Measurements from ENCODE around the gene SPTBN4.
"Not testable (repeated sequence)": the region's sequence is repeated elsewhere in the genome, so short reads cannot be mapped to it uniquely, and the experiment has no call there.

Gene SPTBN4

GRCh38 chr19:40507892-40508291 lies 41.1 kb downstream of the SPTBN4 start:
- no peak for DNase-seq (ENCODE audit: low spot score)

DNA sequence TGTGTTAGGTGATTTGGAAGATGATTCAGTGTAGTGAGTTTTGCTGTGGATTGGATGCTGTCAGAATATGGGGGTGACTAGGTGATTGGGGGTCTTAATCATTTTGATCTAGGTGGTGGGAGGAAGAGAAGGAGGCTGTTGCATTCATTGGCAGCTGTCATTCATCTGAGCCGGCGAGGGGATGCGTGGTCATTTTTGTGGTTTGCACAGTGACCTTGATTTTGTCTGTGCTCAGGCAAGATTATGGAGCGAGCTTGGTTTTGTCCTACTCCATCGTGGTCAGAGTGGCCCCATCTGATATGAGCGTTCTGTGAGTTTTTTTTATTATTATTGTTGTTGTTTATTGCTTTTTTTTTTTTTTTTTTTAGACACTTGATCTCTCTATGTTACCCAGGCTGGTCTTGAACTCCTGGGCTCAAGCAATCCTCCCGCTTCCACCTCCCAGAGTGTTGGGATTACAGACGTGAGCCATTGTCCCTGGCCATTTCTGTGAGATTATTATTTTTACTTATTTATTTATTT lies 42.0 kb downstream of the SPTBN4 start:
- no peak for DNase-seq (ENCODE audit: low spot score)

GRCh38 chr19:40510526-40511115 lies 43.8 kb downstream of the SPTBN4 start:
- no peak for DNase-seq (ENCODE audit: low spot score)

DNA sequence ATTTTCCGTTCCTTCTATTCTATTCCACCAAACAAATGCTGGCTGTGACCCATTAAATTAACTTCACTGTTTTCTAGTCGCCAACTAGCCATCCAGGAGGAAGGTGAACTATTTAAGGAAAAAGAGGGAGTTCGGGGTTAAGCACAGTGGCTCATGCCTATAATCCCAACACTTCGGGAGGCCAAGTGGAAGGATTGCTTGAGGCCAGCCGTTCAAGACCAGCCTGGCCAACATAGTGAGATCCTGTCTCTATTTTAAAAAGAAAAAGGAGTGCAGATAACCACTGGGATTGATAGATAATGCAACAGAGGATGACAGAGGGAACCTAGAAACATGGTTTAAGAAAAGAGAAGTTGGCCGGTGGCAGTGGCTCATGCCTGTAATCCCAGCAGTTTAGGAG lies 44.7 kb downstream of the SPTBN4 start:
- no peak for DNase-seq (ENCODE audit: low spot score)

GRCh38 chr19:40512110-40512472 lies 45.3 kb downstream of the SPTBN4 start:
- DNase-seq (ENCODE audit: low spot score), result no peak

DNA sequence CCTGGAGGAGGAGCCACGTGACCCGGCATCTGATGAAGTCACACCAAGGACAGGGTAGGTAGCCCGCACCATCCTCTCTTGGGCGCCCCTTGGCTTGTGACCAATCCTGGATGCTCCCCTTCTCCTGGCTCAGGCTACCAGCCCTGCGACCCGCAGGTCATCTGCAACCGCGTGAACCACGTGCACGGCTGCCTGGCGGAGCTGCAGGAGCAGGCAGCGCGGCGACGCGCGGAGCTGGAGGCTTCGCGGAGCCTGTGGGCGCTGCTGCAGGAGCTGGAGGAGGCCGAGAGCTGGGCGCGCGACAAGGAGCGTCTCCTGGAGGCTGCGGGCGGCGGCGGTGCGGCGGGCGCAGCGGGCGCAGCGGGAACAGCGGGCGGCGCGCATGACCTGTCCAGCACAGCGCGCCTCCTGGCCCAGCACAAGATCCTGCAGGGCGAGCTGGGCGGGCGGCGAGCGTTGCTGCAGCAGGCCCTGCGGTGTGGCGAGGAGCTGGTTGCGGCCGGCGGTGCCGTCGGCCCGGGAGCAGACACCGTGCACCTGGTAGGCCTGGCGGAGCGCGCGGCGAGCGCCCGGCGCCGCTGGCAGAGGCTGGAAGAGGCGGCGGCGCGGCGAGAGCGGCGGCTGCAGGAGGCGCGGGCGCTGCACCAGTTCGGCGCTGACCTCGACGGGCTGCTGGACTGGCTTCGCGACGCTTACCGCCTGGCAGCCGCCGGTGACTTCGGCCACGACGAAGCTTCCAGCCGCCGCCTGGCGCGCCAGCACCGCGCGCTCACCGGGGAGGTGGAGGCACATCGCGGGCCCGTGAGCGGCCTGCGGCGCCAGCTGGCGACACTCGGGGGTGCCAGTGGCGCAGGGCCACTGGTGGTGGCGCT lies 45.9 kb downstream of the SPTBN4 start:
- DNase-seq (ENCODE audit: low spot score), result no peak

GRCh38 chr19:40513345-40513678 lies 46.5 kb downstream of the SPTBN4 start:
- no peak for DNase-seq (ENCODE audit: low spot score)

DNA sequence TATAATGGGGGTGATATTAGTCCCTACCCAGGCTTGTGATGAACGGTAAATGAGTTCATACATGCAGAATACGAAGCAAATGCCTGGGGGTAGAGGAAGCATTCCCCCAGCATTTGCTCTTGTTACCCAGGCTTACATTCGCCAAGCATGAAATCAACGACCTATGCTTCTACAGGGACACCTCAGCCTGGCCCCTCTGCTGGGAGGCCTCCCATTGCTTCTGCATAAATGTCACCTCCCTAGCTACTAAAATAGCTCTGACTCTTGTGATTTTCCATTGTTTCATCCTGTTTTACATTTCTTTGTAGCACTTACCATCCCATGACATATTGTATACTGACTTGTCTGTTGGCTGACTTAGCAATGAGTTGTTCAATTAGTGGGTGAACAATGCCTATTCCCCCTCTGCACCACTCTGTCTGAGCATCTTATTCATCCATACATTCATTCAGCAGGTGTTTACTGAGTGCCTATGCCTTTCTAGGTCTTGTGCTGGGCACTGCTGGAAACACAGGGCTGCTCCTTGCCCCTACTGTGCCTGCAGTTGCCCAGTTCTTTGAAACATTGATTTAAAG lies 47.0 kb downstream of the SPTBN4 start:
- DNase-seq (ENCODE audit: low spot score), result no peak

DNA sequence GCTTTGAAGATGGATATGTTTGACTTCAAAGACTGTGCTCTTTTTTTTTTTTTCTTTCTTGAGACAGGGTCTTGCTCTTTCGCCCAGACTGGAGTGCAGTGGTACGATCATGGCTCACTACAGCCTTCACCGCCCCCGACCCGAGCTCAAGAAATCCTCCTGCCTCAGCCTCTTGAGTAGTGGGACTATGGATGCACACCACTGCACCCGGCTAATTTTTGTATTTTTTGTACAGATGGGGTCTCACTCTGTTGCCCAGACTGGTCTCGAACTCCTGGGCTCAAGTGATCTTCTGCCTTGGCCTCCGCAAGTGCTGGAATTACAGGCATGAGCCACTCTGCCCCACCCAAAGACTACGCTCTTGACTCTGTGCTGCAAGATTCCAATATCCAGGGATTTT lies 50.4 kb downstream of the SPTBN4 start:
- DNase-seq (ENCODE audit: low spot score), result no peak

GRCh38 chr19:40519352-40520322 lies 52.8 kb downstream of the SPTBN4 start:
- DNase-seq (ENCODE audit: low spot score), result no peak

GRCh38 chr19:40521276-40521675 lies 54.5 kb downstream of the SPTBN4 start:
- no peak for DNase-seq (ENCODE audit: low spot score)

DNA sequence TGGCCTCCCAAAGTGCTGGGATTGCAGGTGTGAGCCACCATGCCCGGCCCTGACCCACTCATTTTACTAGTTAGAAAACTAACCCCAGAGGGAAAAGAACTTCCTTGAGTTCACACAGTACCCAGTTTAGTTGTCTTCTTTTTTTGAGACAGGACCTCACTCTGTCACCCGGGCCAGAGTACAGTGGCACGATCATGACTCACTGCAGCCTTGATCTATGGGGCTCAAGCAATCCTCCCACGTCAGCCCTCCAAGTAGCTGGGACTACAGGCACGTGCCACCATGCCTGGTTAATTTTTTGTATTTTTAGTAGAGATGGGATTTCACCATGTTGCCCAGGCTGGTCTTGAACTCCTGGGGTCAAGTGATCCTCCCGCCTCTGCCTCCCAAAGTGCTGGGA lies 55.1 kb downstream of the SPTBN4 start:
- not testable (repeated sequence) for DNase-seq (ENCODE audit: low spot score)

- DNase-seq (ENCODE audit: low spot score), result peak; percentile 97
Measured at GRCh38 chr19:40523322-40524047, 56.7 kb downstream of the SPTBN4 start.

- no peak for DNase-seq (ENCODE audit: low spot score)
Measured at GRCh38 chr19:40524133-40524549, 57.3 kb downstream of the SPTBN4 start.

DNA sequence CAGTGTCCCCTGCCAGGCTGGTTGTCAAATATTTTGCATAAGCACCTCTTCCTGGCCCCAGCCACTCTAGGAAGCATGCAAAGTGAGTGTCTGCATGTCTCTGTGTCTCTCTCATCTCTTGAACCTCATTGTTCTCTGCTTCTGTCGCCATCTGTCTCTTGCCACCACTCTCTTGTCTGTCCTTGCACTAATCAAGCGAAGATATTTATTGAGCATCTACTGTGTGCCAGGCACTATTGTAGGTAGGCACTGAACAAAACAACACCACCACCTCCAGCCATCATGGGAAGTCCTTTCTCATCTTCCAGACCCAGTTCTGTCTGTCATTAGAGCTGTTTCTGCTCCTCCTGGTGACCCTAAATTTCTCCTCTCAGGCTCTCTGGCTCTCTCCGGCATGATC lies 57.9 kb downstream of the SPTBN4 start:
- no peak for DNase-seq (ENCODE audit: low spot score)

GRCh38 chr19:40525234-40526051 lies 58.6 kb downstream of the SPTBN4 start:
- DNase-seq (ENCODE audit: low spot score), result no peak

GRCh38 chr19:40528078-40528477 lies 61.3 kb downstream of the SPTBN4 start:
- no peak for DNase-seq (ENCODE audit: low spot score)

GRCh38 chr19:40528533-40529092 lies 61.8 kb downstream of the SPTBN4 start:
- DNase-seq (ENCODE audit: low spot score), result no peak

GRCh38 chr19:40529093-40529954 lies 62.5 kb downstream of the SPTBN4 start:
- DNase-seq (ENCODE audit: low spot score), result peak; percentile 99
